ENCODE results near the gene DEPDC1B.
"Not testable (repeated sequence)": the region's sequence is repeated elsewhere in the genome, so short reads cannot be mapped to it uniquely, and the experiment has no call there.

DEPDC1B gene

DNA sequence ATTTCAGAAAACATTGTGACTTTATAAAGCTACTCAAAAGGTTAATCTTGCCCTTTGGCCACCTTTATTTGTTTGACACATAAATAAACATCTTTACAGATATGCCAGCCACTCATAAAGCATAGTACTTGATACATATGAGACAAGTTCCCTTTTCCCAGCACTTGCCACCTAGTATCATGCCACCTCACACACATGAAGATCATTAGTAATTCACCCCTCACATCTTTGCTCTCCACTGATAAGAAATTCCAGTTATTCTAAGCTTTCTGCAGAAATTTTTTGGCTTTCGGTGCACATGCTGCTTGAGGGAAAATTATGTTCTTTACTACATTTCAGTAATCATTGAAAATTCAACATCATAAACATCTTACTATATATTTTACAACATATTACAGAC is 59.1 kb downstream of the DEPDC1B start:
- DNase-seq: no peak

DNA sequence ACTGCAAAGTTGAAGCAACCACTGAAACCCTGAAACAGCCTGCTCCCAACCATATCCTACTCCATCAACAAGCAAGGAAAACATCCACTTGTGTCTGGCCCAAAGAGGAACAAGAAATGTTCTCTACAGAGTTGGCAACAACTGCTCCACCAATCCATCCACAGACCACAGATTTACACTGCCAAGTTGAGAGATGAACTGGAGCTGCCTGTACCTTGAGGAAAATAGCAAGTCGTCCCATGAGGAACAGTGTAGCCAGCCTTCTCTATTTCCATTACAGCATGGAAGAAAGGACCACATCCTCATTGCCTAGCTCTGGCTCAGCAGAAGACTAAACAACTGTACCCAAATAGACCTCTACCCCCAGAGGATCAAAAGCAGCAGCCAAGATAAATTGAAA is 60.4 kb downstream of the DEPDC1B start:
- DNase-seq: no peak

DNA sequence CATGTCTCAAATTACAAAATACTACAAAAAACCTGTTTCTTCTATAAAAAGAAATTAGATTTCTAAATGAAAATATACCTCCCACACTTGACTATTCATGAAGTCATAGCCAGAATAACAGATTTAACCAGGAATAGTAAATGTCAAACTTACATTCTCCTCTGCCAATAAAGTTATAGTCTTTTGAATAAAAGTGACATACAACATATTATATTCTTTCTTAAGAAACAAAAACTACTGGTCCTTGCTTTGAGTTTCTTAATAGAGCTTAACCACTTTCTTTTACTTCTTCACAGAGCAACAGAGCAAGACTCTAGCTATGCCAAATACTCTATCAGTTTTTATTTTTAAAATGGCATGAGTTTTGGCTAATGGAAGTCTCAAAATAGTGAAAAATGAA is 61.7 kb downstream of the DEPDC1B start:
- DNase-seq: no peak

DNA sequence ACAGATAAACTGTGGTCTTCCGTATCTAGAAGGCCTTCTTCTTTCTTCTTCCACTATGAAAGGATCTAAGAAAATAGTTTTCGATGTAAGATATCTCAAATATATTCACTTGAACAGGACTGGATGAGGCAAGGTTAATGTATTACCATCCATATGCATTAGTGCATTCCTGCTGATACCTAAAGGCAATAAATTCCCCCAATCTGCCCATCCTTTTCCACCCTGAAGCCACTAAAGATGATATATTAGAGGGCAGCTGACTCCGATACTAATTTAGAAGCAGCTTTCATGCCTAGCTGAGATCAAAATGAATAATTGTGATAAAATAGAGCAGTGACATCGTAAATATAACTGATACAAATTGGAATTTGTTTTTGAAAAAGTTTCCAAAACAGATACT is 63.3 kb downstream of the DEPDC1B start:
- no peak for DNase-seq

DNA sequence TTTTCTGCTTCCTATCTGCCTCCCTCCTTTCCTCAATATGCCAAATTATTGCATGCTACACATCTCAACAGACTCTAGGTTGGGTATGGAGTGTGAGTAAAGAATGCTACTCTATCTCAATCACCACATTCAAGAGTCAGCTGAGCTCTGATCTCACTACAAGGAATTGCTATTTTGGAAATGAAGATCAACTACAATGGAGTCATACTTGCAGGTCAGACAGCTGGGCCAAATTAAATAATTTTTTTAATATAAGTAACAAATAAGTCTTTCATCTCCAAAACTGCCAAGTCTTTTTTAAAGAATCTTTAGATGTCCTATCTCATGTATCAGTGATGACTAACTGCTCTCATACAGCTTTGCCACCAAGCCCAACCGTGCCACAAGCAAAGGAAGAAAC is 64.0 kb downstream of the DEPDC1B start:
- no peak for DNase-seq

DNA sequence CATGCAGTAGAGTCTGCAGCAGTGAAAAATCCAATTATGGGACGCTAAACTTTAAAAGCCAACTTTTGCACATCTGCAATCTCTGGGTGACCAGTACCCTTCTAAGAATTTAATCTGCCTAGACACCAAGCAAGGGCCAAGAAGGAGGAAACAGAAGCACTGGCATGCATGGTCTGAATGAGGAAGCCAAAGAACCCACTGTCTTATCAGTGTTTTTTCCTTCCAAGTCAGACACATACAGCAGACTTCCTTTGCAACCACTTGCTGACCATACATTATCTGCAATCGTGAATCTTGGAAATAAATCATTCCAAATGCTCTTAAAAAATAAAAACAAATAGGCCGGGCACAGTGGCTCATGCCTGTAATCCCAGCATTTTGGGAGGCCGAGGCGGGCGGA is 65.9 kb downstream of the DEPDC1B start:
- DNase-seq: no peak

DNA sequence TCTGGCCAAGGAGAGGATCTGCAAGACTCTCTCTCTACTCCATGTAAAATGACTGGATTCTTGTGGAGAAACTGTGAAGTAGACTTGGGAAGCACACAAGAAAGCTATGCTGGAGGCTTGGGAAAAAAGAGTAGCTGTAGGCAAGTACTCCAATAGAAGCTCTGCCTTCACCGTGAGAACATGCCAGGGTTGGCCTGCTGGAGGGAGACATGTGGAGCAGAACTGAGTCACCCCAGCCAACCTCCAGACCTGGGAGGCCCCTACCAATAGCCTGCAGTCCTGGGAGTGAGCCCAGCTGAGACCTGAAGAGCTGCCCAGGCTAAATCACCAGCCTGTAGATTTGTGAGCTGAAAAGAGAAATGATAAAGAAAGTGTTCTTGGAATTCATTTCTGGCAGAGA is 66.6 kb downstream of the DEPDC1B start:
- DNase-seq: no peak

DNA sequence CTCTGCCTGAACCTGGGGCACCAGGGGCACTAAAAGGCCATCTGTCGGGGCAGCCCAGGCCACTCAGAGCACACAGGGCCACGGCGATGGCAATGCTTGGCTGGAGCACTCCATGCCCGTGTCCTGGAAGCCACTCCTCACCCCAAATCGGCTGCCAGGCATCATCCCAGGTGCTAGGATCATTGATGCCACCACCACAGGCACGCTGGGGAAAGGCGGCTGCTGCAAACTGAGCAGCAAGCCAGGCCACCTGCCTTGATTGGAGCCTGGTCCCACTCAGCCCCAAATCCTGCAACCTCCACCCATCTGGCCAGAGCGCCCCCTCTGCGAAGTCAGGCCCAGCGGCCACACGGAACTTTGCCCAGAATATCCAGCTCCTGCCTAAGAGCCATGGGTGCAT is 67.8 kb downstream of the DEPDC1B start:
- DNase-seq: no peak

DNA sequence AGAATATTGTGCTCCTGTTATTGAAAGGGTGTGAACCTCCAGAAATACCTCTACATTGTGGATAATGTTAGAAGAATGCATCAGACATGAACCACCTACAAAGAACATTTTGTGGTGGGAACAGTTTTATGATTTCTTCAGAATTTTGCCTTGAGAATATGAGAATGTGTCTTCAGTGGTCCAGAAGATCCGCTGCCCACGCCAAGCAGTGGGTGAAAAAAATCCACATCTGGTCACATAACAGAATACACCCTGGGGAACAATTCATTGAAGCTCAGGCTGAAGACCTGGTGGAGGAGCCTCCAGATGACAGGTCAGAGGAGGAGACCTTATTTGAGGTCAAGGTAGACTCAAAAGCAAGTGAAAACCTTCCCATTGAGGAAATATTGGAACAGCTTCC is 69.1 kb downstream of the DEPDC1B start:
- no peak for DNase-seq

DNA sequence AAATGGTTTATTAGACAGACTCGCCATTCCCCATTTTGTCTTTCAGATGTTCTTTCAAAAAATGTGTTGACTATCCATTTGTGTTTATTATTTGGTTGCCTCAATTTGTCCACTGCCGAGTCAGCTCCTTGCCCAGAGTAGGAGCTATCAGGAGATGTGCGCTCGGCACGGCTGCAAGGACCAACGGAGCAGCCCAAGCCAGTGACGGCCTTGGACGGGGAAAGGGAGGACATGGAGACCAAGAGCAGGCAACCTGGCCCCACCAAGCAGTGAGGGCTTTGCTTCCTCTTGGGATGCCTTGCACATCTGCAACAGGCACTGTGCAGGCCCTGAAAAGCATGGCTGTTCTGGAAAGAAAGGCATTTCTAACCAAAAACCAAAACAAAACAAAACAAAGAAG is 69.8 kb downstream of the DEPDC1B start:
- DNase-seq: no peak

DNA sequence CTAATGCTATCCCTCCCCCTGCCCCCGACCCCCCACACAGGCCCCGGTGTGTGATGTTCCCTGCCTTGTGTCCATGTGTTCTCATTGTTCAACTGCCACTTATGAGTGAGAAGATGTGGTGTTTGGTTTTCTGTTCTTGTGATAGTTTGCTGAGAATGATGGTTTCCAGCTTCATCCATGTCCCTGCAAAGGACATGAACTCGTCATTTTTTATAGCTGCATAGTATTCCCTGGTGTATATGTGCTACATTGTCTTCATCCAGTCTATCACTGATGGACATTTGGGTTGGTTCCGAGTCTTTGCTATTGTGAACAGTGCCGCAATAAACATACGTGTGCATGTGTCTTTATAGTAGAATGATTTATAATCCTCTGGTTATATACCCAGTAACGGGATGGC is 75.1 kb downstream of the DEPDC1B start:
- not testable (repeated sequence) for DNase-seq

DNA sequence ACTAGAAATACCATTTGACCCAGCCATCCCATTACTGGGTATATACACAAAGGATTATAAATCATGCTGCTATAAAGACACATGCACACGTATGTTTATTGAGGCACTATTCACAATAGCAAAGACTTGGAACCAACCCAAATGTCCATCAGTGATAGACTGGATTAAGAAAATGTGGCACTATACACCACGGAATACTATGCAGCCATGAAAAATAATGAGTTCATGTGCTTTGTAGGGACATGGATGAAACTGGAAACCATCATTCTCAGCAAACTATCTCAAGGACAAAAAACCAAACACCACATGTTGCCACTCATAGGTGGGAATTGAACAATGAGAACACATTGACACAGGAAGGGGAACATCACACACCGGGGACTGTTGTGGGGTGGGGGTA is 79.2 kb downstream of the DEPDC1B start:
- DNase-seq: not testable (repeated sequence)

DNA sequence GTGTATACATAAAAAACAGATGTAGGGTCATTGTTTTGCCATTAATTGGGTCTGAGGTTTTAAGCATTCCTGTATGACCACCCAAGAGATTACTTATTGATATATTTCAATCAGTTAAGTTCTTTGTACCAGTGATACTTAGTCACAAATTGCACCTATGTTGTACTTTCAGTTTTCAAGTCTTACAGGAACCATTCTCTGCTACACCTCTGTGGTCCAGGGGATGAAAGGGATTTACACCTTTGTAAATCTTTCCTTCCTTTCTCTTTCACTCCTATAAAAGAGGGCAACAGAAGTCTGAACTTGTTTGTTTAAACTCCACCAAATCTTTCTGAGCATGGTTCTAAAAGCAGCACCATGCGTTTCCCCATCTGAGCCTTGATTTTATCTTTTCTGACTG is 86.1 kb downstream of the DEPDC1B start:
- no peak for DNase-seq

DNA sequence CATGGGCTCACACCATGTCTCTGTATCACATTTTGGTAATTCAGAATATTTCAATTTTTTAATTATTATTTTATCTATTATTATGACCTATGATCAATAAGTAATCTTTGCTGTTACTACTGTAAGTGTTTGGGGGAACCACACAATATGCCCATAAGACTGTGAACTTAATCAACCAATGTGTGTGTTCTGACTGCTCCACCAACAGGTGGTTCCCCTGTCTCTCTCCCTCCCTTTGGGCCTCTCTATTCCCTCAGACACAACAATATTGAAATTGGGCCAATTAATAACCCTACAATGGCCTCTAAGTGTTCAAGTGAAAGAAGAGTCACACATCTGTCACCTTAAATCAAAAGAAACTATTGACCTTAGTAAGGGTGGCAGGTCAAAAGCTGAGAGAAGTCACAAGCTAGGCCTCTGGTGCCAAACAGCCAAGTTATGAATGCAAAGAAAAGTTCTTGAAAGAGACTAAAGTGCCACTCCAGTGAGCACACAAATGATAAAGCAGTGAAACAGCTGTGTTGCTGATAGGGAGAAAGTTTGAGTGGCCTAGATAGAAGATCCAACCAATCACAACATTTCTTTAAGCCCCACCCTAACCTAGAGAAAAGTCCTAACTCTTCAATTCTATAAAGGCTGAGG is 88.7 kb downstream of the DEPDC1B start:
- no peak for DNase-seq

DNA sequence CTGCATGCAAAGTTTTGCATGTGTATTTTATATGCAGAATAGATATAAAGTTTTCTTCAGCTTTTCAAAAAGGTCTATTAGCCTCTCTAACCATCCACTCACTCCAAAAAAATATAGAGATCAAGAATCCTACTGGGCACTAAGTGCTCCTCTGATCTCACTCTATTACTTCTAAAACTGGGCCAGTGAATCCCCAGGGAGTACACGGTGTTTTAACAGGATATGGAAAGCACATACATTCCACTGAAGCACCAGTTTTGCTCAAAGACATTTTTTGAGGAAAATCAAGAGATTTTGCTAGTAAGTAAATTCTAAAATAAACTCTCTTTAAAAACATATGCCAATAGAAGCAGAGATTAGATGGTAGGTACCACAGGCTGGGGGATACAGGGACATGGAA is 95.2 kb downstream of the DEPDC1B start:
- DNase-seq: no peak

DNA sequence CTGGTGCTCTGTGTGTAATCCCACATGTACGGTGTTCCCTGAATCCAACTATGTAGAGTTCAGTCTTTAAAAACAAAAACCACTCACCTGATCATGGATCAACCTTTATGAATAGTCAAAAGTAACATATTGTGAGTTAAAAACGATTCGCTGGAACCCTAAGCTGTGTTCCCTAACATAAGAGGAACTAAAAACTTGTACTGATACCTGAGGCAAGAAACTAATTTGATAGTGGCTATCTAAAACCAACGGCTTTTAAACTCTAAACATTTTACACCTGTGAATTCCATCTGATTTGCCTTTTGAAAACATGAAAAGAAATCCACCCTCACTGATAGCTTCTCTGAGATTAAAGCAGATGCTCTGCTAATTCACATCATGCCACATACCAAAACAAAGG is 101.5 kb downstream of the DEPDC1B start:
- no peak for DNase-seq

DNA sequence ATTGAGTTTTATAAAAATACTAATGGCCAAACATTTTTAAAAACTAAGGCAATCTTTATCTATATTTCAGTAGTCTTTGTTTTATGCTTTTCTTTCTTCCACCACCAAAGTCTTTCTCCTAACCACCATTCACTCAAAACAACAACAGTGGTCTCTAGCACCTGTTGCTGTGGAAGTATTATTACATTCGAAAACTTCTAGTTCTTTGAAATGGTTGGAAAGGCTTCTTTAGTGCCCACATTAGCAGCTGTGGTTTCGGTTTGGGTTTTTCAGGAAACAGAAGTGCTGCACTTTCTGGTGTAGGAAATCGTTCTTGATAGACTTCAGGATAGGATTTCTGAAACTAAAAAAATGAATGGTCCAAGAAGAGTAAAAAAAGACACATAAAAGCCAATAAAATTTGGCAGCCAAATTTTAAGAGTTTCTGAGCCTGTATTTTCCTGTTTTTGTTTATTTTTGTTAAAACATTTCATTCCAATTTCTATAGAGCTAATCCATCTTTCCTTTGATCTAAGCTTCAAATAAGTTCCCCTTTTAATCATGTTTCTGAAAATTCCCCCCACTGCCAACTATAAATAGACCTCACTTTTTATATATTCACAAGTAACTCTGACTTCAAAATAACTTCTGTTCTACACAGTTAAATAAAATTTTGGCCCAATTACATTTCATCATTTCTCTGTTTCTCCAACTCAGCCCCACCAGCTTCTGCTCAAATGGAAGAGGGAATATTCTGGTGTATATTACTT is 102.2 kb downstream of the DEPDC1B start:
- DNase-seq: no peak

DNA sequence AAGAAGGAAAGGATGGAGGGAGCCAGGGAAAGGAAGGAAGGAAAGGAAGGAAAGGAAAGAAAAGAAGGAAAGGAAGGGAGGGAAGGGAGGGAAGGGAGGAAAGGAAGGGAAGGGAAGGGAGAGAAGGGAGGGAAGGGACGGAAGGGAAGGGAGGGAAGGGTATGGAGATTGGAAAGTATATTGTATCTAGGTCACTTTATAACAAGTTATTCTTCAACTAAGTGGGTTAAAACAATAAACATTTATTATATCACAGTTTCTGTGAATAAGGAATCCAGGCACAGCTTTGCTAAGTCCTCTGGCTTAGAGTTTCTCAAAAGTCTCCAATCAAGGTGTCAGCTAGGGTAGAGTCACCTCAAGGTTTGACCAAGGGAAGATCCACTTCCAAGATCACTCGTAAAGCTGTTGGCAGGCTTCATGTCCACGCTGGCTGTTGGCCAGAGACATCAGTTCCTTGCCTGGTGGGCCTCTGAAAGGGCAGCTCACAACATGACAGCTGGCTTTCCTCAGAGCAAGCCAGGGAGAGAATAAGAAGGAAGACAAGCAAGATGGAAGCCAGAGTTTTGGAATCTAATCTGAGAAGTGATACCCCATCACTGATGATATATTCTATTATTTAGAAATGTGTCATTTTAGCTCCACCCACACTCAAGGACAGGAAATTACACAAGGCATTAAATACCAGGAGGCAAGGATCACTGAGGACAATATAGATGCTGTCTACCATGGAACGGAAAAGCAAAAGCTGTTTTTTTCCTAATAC is 105.1 kb downstream of the DEPDC1B start:
- no peak for DNase-seq

DNA sequence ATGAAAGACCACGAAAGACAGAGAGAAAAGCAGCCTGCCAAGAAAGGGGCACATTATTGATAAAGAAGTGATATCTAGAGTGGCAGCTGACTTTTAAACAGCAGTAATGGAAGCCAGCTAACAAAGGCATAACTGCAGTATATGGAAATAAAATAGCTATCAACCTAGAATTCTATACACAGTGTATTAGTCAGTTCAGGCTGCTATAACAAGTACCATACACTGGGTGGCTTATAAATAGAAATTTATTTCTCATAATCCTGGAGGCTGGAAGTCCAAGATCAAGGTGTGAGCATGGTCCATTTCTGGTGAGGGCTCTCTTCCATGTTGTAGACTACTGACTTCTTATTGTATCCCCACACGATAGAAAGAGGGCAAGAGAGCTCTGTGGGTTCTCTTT is 109.8 kb downstream of the DEPDC1B start:
- no peak for DNase-seq

DNA sequence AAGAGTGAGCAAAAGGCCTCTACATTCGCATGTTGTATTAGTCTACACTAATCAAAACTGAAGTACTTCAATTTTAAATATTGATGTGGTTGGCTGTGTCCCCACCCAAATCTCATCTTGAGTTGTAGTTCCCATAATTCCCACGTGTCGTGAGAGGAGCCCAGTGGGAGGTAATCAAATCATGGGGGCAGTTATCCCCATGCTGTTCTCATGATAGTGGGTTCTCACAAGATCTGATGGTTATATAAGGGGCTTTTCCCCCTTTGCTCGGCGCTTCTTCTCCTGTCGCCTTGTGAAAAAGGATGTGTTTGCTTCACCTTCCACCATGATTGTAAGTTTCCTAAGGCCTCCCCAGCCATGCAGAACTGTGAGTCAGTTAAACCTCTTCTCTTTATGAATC is 112.7 kb downstream of the DEPDC1B start:
- DNase-seq: not testable (repeated sequence)

DNA sequence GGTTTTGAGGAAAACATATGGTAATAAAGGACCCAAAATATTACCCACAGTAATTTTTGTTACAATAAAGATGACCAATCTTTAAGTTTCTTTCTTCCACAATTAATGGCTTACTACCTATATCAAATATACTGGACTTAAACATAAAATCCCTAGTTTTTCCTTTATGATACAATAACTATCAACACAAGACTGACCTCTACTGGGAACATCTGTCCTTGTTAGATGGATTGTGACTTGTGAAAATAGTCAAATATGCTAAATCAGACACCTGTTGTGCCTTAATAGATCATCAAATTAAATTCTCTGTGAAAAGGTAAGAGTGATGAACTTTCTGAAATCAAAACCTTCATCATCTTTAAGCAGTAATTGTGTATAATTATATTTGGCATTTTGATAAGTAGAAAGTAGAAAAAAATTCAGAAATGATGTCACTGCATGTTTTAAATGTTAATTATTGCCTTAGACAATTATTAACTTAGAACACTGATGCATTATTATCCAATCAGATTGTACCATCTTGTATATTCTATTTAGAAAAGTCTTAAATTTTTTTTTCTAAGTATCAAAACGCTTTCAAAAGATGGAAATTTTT is 113.6 kb downstream of the DEPDC1B start:
- no peak for DNase-seq

DNA sequence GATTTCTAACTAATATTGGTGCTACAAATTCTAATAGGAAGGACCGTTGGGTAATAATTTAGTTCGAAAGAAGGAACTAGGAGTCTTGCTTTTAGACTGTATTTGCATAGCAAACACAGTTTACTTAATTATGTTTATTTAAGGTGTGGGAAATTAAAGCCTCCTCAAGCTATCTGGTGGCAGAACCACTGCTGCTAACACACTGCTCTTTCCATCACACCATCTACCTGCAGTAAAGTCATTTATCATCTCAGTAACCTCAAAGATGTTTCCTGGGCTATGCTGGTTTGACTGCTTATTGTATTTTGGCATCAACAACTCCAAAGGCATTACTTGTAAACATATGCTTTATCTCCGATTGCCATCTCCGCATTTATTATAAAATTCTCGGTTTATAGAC is 114.3 kb downstream of the DEPDC1B start:
- no peak for DNase-seq

DNA sequence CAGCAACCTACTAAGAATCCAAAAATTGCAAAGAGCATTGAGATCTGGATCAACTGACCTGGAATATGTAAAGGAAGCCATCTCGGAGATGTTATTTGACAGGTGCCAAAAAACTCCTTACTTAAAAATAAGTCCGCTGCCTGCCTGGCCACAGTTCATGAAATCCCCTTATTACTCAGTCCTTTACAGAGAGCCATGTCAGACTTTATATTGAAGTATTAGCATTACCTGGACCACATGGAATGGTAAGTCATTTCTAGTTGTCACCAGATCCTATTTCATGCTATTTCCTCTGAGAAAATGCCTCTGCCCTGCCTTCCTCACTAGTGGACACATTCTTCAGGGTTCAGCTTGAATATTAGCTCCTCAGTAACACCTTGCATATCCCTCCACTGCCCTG is 115.7 kb downstream of the DEPDC1B start:
- no peak for DNase-seq

DNA sequence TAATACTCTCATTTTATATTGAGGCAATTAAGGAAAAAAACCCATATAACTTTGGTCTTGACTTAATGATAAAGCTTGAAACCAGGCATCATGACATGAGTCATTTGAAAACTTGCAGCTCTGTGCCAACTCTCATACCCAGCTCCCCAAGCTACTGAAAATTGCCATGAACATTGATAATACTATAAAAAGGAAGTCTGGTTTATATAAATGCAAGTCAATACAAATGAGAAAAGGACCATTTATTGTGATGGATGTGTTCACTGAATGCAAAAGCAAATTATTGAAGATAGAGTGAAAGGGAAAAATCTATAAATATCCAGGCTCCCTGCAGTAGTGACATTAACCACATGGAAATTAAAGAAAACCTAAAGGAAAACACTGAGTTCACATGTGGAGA is 116.3 kb downstream of the DEPDC1B start:
- no peak for DNase-seq

All from NCI-H2171 treated with DMSO at 0.1 percent for 48 hours (cell line).